CD4-positive, alpha-beta T cell treated with Interferon alpha-2 for 1 hour (primary cell): ENCODE data around the gene BBS9.
"Not testable (repeated sequence)": the region's sequence is repeated elsewhere in the genome, so short reads cannot be mapped to it uniquely, and the experiment has no call there.

Source experiments
- DNase-seq, 2 donors: peaks; one replicate each; pipeline ENCODE4 v3.0.0-alpha.2; 2020 to 2022

Gene BBS9

GRCh38 chr7:33448035-33448434 lies 318.7 kb downstream of the BBS9 start:
- no peak for DNase-seq

- DNase-seq = no peak
Observed at GRCh38 chr7:33449847-33450246, 320.5 kb downstream of the BBS9 start.

DNA sequence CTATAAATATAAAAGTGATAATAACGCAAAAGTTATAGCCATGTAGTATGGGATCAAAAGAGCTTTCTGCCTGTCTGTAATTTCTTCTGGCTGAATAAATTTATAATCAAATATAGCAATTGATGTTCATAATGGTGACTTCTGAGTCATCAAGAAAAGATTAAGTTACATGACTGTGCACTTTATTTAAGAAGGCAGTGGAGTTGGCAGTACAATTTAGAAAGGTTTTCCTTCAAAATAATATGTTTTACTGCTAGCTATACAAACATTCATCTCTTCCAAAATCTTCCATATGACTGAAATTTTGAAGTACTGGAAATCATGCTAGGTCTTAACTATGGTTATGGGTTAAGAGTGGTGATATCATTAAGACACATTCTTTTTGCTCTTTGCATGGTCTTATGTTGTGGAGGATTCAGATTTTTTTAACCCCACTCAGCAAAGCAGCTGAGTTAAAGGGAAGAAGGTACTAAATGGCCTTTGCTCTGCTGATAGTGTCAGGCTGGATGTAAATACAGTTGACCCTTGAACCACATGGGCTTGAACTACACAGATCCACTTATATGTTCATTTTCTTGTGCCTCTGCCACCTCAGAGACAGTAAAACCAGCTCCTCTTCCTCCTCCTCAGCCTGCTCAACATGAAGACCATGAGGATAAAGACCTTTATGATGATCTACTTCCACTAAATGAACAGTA lies 323.6 kb downstream of the BBS9 start:
- no peak for DNase-seq

- DNase-seq = no peak
Observed at GRCh38 chr7:33457039-33457438, 327.7 kb downstream of the BBS9 start.

GRCh38 chr7:33458581-33458980 lies 329.2 kb downstream of the BBS9 start:
- DNase-seq = no peak

DNA sequence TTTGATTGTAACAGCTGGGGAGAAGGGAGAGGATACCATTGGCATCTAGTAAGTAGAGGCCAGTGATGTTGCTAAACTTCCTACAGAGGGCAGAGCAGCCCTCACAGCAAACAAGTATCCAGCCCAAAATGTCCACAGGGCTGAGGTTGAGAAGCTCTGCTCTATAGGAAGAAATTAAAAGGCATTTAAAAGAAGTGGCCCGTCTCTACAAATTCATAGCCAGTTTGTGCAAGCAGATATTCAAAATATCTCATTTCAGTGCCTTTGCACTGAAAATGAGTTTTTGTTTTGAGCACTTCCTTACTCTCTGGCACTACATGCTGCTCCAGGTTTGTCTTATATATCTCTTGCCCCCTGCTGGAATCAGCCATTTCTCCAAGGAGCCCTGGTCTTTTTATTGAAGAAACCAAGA lies 330.0 kb downstream of the BBS9 start:
- peak in 1 of 2 donors; percentile 9 for DNase-seq

GRCh38 chr7:33463131-33463530 lies 333.8 kb downstream of the BBS9 start:
- no peak for DNase-seq

GRCh38 chr7:33466203-33466602 lies 336.8 kb downstream of the BBS9 start:
- no peak for DNase-seq

- no peak for DNase-seq
Observed at GRCh38 chr7:33471636-33472242, 342.4 kb downstream of the BBS9 start.

GRCh38 chr7:33472348-33473025 lies 343.1 kb downstream of the BBS9 start:
- DNase-seq = no peak

DNA sequence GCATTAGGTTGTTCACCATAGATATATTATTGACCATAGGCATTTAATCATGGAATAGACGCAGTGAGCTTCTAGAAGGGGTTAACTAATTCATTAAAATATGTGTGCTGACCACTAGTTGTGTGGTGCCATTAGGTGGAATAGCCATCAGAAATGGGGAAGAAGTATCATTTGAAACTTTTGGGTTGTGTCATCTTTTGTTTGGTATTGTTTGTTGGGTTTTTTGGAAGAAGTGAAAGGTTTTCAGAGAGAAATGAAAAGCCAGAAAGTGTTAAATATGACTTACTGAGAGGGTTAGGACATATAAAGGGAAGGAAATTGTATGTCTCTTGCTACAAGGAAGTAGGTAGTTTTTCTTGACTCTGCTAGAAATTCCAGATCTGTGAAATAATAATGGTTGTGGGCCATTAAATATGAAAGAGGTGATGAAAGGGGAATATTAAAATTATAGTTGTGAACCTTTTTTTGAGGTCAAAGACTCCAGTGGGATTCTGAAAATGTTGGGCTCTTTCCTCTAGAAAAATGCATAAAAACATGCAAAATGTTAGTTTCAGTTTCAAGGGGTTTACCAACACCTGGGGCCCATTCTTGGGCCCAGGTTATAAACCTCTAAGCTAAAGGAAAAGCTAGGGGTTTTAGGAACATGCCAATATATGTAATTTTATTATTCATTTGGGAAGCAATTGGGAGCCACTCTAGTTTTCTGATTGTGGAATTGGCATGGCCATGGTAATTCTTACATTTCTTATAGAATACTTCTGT lies 348.5 kb downstream of the BBS9 start:
- no peak for DNase-seq

- not testable (repeated sequence) for DNase-seq
Observed at GRCh38 chr7:33484476-33484875, 355.1 kb downstream of the BBS9 start.

DNA sequence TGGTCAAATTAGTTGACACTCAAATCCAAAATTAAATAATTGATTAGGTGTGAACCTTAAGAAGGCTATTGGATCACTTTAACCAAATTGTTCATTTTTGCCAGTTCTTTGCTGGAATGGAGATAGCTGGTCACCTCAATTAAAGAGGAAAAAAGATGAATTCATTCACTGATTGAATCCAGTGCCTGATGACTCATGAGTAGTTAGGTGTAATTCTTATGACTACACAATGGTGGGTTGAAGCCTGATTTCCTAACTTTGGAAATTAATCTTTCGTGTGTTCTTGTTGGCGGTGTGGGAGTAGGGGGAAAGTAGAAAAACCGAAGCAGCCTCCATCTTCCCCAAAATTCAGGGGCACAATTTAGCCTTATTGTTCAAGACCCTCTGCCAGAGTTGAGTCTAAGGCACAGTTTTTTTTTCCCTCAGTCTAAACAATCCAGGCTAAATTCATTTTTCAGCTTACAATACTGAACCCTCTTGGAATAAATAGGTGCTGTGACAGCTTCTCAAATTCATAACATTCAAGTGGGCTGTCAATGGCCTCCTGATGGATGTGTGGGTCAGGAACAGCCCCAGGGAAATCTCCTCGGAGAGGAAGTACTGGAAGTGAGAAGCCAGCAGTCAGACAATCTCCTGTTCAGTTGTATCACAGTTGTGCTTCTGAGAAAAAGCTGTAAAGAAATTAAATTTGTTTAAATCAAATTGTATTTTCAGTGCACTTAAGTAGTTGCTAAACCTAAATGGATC lies 356.6 kb downstream of the BBS9 start:
- DNase-seq = no peak

DNA sequence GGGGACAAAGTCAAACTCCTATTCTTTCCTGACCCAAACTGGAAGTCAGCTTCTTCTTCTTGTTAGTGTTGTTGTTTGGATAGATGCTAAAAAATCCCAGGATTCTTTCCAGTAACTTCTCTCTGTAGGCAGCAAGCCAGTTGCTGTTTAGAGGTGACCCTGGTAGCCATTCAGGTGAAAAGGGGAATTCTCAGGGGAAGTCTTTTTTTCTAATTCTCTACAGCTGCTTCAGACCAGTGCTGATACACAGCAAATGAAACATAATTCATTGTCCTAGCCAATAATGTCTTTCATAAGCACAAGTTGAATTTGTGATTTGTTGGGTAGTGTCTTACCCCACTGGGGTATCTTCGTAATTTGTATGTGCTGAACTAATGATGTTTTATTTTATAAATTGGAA lies 357.3 kb downstream of the BBS9 start:
- no peak for DNase-seq

DNA sequence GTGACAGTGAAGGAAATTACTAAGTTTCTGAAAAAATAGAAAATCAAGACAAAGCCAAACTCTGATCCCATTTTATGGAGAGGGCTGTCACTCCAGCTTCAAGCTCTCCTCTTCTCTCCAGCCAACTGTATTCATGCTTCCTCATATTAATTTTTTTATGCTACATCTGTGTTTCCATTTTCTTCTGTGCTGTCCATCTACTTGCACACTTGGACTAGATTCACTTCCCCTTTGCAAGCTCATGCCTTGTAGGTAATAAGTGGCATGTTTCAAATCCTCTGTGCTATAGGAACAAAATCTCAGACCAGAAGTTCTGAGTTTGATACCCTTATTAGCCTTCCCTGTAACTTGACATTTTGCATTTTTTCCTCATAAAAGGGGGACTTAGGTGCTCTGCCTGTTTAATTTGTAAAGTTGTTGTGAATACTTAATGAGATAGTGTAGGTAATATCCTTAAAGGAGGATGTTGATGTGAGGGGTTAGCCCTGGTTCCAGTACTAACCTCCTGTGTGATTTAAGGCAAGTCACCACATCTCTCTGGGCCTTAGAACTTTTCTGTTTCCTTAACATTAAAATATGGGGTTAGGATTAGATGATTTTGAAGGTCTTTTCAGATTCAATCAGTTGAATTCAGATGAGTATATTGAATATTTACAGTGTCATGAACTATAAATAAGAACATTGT lies 358.8 kb downstream of the BBS9 start:
- no peak for DNase-seq

GRCh38 chr7:33494474-33494873 lies 365.1 kb downstream of the BBS9 start:
- no peak for DNase-seq

DNA sequence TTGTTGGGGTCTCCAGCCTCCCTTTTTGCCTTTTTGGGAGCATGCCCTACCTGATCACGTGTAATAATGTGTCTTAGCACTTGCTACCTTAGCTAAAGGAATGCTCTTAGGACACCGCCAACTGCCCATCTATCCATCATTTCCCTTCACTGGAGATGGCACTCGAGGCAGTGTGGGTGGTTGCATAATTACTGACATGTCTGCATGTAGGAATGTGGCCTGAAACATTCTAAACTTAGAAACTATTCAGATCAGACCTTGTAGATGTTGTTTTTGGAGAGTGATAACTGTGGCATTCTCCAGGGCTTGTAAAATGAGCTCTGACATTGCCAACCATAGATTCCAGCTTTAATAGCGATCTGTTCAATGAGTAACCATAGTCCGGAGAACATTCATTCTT lies 365.8 kb downstream of the BBS9 start:
- DNase-seq = no peak

DNA sequence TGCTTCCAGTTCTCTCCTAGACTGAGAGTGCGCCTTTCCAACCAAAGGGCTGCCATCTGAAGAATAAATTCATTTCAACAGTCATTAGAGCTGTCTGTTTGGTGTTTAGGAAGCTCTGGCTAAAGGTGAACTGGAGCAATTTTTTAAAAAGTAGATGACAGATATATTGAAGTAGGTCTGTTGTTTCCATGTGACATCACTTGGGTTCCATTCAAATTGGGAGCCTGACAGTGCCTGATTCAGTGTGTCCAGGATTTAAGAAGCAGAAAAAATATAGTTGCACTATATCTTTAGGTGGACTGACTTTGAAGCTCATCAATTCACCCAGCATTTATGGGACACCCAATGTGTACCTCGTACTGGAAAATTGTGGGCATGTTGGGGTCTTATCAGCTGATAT lies 367.7 kb downstream of the BBS9 start:
- no peak for DNase-seq

DNA sequence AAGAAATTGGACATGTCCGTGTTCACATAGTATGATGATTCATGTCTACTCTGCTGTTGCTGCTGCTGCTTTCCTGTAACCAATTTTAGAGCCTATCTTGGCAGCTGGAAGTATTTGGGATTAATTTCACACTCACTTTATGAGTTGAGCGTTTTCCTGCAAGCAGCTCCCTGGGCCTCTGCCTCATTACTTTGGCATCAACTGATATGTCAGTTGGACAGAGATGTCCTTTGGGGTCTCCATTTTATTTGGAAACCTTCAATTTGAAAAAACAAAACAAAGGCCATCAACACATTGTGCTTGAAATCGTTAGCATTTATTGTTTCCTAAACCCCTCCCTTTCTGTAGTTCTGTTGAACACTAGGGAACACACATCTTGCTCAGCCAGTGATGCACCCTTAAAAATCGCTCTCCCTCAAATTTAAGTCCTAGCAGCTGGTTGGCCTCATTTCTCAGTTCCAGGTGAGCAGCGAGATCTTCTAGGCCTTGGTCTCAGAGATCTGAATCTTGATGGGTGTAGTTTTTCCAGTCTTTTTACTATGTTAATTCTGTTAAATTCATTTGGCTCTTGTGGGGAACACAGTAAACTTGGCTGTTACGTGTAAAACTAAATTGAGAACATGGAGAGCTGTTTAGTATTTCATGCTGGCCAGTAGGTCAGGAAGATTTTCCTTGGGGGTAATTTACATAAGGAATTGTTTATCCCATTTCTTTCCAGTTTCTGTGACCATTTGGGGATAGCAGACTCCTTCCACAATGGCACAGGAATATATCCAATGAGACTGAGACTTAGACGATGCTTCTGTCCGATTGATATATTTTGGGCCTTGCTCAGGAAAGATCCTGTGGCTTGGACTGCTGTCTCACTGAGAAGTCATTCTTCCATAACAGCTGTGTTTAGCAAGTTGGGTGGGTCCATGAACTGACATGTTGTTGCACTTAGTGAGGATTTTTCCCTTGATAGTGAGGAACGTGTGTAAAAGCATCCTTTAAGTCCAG lies 371.6 kb downstream of the BBS9 start:
- DNase-seq = no peak

DNA sequence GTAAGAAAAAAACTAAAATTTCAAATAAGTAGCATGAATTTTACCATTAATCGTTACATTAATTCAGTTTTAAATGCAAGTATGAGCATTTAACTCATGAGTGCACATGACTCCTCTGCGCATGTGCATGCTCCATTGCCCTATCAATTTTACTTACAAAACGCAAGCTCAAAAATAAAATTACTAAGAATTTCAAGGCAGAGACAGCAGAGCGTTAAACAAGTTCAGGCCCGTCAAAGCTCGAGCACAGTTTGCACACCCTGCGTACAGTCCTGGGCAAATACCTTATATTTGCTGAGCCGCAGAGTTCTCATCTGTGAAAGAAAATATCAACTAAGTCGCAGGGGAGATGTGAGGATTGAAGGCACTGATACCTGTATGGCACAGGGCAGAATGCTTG lies 373.6 kb downstream of the BBS9 start:
- DNase-seq = no peak

DNA sequence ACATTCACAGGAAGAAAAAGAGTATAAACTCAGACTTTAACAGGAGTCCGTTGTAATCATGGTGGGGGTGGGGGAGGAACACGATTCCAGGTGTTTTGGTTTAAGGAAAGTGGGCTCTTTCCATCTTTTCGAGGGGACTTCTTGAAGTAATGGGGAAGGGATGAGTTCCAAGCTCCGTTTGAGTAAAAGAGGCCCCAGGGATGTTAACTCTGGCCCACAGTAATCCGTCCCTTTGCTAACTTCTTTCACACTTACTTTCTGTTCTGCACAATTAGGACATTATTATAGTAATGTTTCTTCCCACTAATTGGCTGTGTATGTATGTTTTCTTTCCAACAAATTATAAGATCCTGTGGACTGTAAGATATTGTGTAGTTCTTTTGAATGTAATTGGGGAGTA lies 374.4 kb downstream of the BBS9 start:
- DNase-seq = no peak
